Brain microvascular endothelial cell (primary cell): ENCODE measurements around the gene ROBO1.
"Not testable (repeated sequence)": the region's sequence is repeated elsewhere in the genome, so short reads cannot be mapped to it uniquely, and the experiment has no call there.

ENCODE experiments used
- DNase-seq: peaks from one replicate; pipeline ENCODE4 v3.0.0-alpha.2; 2020
- H3K27ac ChIP-seq: fragments of 250-450 bp; sonication (Bioruptor Pico); 2 replicates; pipeline ENCODE4 v1.5.1; 2020; ENCODE audit warnings: mild to moderate bottlenecking, moderate library complexity
- H3K27me3 ChIP-seq: fragments of 250-450 bp; sonication (Bioruptor Pico); replicated peaks from 2 replicates; pipeline ENCODE4 v1.5.1; 2020; ENCODE audit warnings: mild to moderate bottlenecking
- H3K36me3 ChIP-seq: fragments of 250-450 bp; sonication (Bioruptor Pico); replicated peaks from 2 replicates; pipeline ENCODE4 v1.5.1; 2020; ENCODE audit warnings: mild to moderate bottlenecking
- H3K4me3 ChIP-seq: 2 replicates; pipeline ENCODE4 v1.5.1; 2011; ENCODE audit warnings: low read depth, mild to moderate bottlenecking, control low read depth, low read length, moderate library complexity
- CTCF ChIP-seq: IDR thresholded peaks from 2 replicates; pipeline ENCODE4 v1.5.1; 2011; ENCODE audit warnings: low read depth, mild to moderate bottlenecking, moderate library complexity, low read length, control low read depth, inconsistent platforms; ENCODE audit errors: missing control alignments
- in situ Hi-C: cut with HindIII; loops from 2 replicates; pipeline ENCODE4 v1.10.0; 2017; ENCODE audit warnings: low sequenced_read_pairs, low pct_ligation_motif_present

The ROBO1 gene

GRCh38 chr3:78754066-78754743 lies 1013.6 kb downstream of the ROBO1 start:
- H3K4me3 ChIP-seq, result no peak overlapping the region
- H3K27ac ChIP-seq, result no peak overlapping the region
- TF ChIP-seq CTCF, result no peak
- in situ Hi-C loops, result no loop called here
- DNase-seq, result peak; percentile 27
- H3K27me3 ChIP-seq, result no peaks in the 10 kb centered on the region
- H3K36me3 ChIP-seq, result no peaks in the 10 kb centered on the region

- Histone ChIP-seq H3K27me3 (no peaks in the 10 kb centered on the region), H3K36me3 (no peaks in the 10 kb centered on the region), H3K4me3 (no peak overlapping the region), H3K27ac (no peak overlapping the region)
- DNase-seq, result peak; percentile 9
- TF ChIP-seq CTCF, result no peak
- in situ Hi-C loops, result no loop called here
These were observed 1016.5 kb downstream of the ROBO1 start for GRCh38 chr3:78751266-78751665.

GRCh38 chr3:78750291-78750690 lies 1017.5 kb downstream of the ROBO1 start:
- in situ Hi-C loops, result not testable (repeated sequence)

GRCh38 chr3:78749056-78749455 lies 1018.7 kb downstream of the ROBO1 start:
- no peaks in the 10 kb centered on the region for H3K36me3 ChIP-seq
- in situ Hi-C loops, result no loop called here

More at GRCh38 chr3:78750291-78750690, 1017.5 kb downstream of the ROBO1 start:
- not testable (repeated sequence) for H3K4me3 ChIP-seq, H3K27ac ChIP-seq, H3K36me3 ChIP-seq, DNase-seq, H3K27me3 ChIP-seq

GRCh38 chr3:78745847-78746246 lies 1022.0 kb downstream of the ROBO1 start:
- DNase-seq, result no peak
- Histone ChIP-seq H3K4me3 (no peak overlapping the region), H3K27ac (no peak overlapping the region), H3K27me3 (no peaks in the 10 kb centered on the region), H3K36me3 (no peaks in the 10 kb centered on the region)
- TF ChIP-seq CTCF, result no peak
- in situ Hi-C loops, result no loop called here

More at GRCh38 chr3:78749056-78749455, 1018.7 kb downstream of the ROBO1 start:
- TF ChIP-seq CTCF, result no peak
- H3K4me3 ChIP-seq, result no peak overlapping the region
- no peak overlapping the region for H3K27ac ChIP-seq
- no peak for DNase-seq
- H3K27me3 ChIP-seq, result no peaks in the 10 kb centered on the region

- H3K27ac ChIP-seq, result no peak overlapping the region
- no peak overlapping the region for H3K4me3 ChIP-seq
- in situ Hi-C loops, result no loop called here
- no peaks in the 10 kb centered on the region for H3K36me3 ChIP-seq
- no peak for TF ChIP-seq CTCF
- no peak for DNase-seq
- H3K27me3 ChIP-seq, result no peaks in the 10 kb centered on the region
These were observed 1025.3 kb downstream of the ROBO1 start for GRCh38 chr3:78742491-78742890.
